ENCODE results near the gene DXO.

DNA sequence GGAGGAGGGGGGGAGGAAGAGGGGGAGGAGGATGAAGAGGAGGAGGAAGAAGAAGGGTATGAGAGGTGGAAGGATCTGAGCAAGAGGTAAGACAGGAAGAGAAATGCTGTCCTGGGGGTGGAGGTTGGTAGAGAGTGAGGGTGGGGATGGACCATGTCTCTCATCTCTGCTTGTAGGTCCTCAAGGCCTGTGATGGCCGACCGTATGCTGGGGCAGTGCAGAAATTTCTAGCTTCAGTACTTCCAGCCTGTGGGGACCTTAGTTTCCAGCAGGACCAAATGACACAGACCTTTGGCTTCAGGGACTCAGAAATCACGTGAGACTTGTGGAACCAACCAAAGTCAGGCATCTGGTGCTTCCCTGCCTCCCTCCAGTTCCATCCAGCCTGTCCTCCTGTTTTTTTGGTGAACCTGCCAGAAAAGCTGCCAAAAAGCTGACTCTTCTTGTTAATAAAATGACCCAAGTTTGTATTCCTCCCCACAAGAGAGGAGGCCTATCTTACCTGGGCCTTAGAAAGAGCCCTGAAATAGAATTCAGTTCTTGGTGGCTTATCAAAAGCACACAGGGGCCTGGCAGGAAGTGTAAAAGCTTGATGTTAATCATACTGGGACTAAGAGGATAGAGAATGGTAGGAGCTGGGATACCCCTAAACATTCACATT is 7.4 kb upstream of the DXO start:
- TF ChIP-seq TAF1 (IDR thresholded peaks at IDR 0.05; ENCODE audit: low read depth, low read length) (no peak), POLR2A (IDR thresholded peaks at IDR 0.05; ENCODE audit: low read depth, low read length) (no peak), POLR2AphosphoS5 (IDR thresholded peaks at IDR 0.05; ENCODE audit: low read depth, low read length) (no peak), SPI1 (IDR thresholded peaks at IDR 0.05; ENCODE audit: low read depth, low read length) (no peak)

All from GM12891 (cell line).